Measurements from ENCODE around the gene SYNE1.

GRCh38 chr6:152680879-152681517, 43.8 kb upstream of the SYNE1 start:
- no peak for TF ChIP-seq CTCF (IDR thresholded peaks at IDR 0.05; ENCODE audit: low read depth, low read length, missing input control)
- TF ChIP-seq NR2F2 (IDR thresholded peaks at IDR 0.05), result no peak
- TF ChIP-seq ZBTB33 (IDR thresholded peaks at IDR 0.05), result no peak
- TF ChIP-seq JUND (IDR thresholded peaks at IDR 0.05), result no peak
- TF ChIP-seq SP1 (IDR thresholded peaks at IDR 0.05), result no peak
